Inflammatory macrophage treated with lipopolysaccharide for 4 hours (primary cell): ENCODE data around the gene OR7C1.

Experiments
- DNase-seq: peaks from one replicate; pipeline ENCODE4 v3.0.0-alpha.2; 2020

OR7C1 gene

DNA sequence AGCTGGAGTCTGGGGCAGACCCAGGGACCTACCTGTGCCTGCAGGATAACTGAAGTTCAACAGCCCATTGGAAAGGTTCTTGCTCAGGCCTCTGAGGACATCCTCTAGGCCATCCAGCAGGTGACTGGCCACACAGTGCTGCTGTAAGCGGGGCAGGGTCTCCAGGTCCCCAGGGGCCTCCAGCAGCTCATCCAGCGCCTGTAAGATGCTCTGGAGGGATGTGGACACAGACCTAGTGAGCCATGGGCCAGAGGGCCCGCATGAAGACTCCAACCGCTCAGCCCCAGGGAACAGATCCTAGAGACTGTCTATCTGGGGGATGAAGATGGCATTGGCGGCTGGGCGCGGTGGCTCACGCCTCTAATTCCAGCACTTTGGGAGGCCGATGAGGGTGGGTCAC lies 70.6 kb downstream of the OR7C1 start:
- DNase-seq, result no peak

- DNase-seq, result no peak
Observed at GRCh38 chr19:14763497-14764145, 71.4 kb downstream of the OR7C1 start.

- DNase-seq, result no peak
Observed at GRCh38 chr19:14762111-14762510, 72.9 kb downstream of the OR7C1 start.

DNA sequence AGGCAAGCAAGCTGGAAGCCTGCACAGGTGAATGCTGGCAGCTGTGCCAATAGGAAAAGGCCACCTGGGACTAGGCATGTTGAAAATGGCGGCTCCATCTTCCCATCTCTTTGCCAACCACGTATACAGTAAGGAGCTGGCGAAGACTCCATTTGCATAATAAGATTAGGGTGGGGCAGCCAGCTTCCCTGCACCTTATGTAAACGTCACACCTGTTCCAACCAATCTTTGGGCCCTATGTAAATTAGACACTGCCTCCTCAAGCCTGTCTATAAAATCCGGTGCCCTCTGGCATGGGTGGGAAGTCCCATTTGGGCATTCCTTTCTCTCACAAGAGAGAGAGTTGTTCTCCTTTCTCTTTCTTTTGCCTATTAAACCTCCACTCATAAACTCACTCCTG lies 73.4 kb downstream of the OR7C1 start:
- no peak for DNase-seq

DNA sequence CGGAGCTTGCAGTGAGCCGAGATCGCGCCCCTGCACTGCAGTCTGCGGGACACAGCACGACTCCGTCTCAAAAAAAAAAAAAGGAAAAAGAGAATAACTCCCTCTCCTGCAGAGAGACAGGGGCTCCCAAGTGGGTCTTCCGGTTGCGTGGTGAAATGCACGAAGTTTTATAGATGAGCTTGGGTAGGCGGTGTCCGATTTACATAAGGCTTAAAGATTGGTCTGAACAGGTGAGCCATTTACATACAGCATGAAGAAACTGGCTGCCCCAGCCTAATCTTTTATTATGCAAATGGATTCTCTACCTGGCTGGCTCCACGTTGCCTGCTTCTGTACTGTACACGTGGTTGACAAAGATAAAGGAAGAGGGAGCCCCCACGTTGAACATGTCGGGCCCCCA lies 76.2 kb downstream of the OR7C1 start:
- DNase-seq, result no peak

DNA sequence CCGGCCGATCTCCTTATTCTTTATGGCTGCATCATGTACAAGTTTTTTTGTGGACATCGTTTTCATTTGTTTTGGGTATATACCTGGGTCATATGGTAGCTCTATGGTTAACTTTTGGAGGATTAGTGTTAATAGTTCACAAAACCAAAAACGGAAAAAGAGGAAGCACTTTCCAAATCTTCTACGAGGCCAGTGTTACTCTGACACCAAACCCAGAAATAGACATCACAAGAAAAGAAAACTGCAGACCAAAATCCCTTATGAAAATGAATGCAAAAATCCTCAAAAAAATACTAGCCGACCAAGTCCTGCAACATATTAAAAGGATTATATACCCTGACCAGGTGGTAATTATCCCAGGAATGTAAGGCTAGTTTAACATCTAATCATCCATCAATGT lies 86.4 kb downstream of the OR7C1 start:
- no peak for DNase-seq
